K562 (cell line): ENCODE data around the gene TTLL3. TPM values are rescaled to one million over a fixed set of nuclear protein-coding genes. Genes with fewer than 3 reads are reported as not detected.

ENCODE experiments used
- ATF7 ChIP-seq: fragments of 450-650 bp; IDR thresholded peaks from 2 replicates; pipeline ENCODE4 v1.7.1; 2014; ENCODE audit warnings: mild to moderate bottlenecking, moderate library complexity
- DIDO1 ChIP-seq: fragments of 450-650 bp; IDR thresholded peaks from 2 replicates; pipeline ENCODE4 v1.6.1; 2016; ENCODE audit warnings: low read depth, missing biosample characterization, missing genetic modification characterization
- HEY1 ChIP-seq: fragments of 250-450 bp; sonication (Bioruptor Pico); IDR thresholded peaks from 2 replicates; pipeline ENCODE4 v1.5.0; 2020; ENCODE audit warnings: mild to moderate bottlenecking, moderate library complexity, borderline replicate concordance
- HMG20B ChIP-seq: fragments of 250-450 bp; sonication (Bioruptor Pico); IDR thresholded peaks from 2 replicates; pipeline ENCODE4 v1.5.0; 2021; ENCODE audit warnings: mild to moderate bottlenecking
- HOXB6 ChIP-seq: fragments of 250-450 bp; sonication (Bioruptor Pico); IDR thresholded peaks from 2 replicates; pipeline ENCODE4 v1.5.1; 2022; ENCODE audit warnings: mild to moderate bottlenecking, borderline replicate concordance
- KAT7 ChIP-seq: sonication (generic); formaldehyde crosslinking; IDR thresholded peaks from 2 replicates; pipeline ENCODE4 v1.8.0; 2022; ENCODE audit warnings: missing genetic modification reagents, mild to moderate bottlenecking, borderline replicate concordance
- KAT8 ChIP-seq: fragments of 450-650 bp; IDR thresholded peaks from 2 replicates; pipeline ENCODE4 v1.6.1; 2016; ENCODE audit warnings: low read depth, mild to moderate bottlenecking
- LCOR ChIP-seq: sonication (generic); formaldehyde crosslinking; IDR thresholded peaks from 2 replicates; pipeline ENCODE4 v1.8.0; 2022; ENCODE audit warnings: mild to moderate bottlenecking, missing genetic modification reagents
- NEUROD1 ChIP-seq: fragments of 150-350 bp; IDR thresholded peaks from 2 replicates; pipeline ENCODE4 v1.6.1; 2014; ENCODE audit warnings: borderline replicate concordance, low read length, low read depth; ENCODE audit not compliant: partially characterized antibody
- SMAD1 ChIP-seq: fragments of 150-350 bp; IDR thresholded peaks from 2 replicates; pipeline ENCODE4 v1.6.1; 2014; ENCODE audit warnings: low read length, low read depth; ENCODE audit not compliant: partially characterized antibody
- STAG1 ChIP-seq: sonication (generic); formaldehyde crosslinking; IDR thresholded peaks from 2 replicates; pipeline ENCODE4 v1.5.0; 2020; ENCODE audit warnings: missing genetic modification reagents, borderline replicate concordance
- ZNF124 ChIP-seq: sonication (generic); formaldehyde crosslinking; IDR thresholded peaks from 2 replicates; pipeline ENCODE4 v1.8.1; 2022; ENCODE audit warnings: missing genetic modification reagents
- ZNF232 ChIP-seq: sonication (generic); formaldehyde crosslinking; IDR thresholded peaks from 2 replicates; pipeline ENCODE4 v1.8.0; 2022; ENCODE audit warnings: mild to moderate bottlenecking, missing genetic modification reagents
- ZNF24 ChIP-seq: fragments of 450-650 bp; IDR thresholded peaks from 2 replicates; pipeline ENCODE4 v1.6.1; 2016
- ZNF253 ChIP-seq: fragments of 250-450 bp; sonication (Bioruptor Pico); conservative IDR thresholded peaks from 2 replicates; pipeline ENCODE4 v1.6.1; 2021; ENCODE audit warnings: mild to moderate bottlenecking
- polyA plus RNA-seq, 8 experiments: library from polyadenylated mRNA; depleted of rRNA in 4 of 8; stranded (reverse) in 5 of 8; unstranded in 3 of 8; fragments of >200 nt; fragmentation: Nextera tagmentation in 2 of 8; fragmentation: Illumina TruSeq in 1 of 8; extraction: Ambion mirVana in 2 of 8; extraction: Trizol in 1 of 8; gene quantifications; 2 replicates each; pipeline versions ENCODE4 v1.2.1 to v1.2.3, GENCODE V29; 2011 to 2014; ENCODE audit warnings: inconsistent platforms in 1 of 8, missing spikeins in 1 of 8
- total RNA-seq, 7 experiments: library from RNA; depleted of rRNA in 6 of 7; stranded (reverse); fragments of >200 nt in 6 of 7; fragmentation: Illumina TruSeq in 2 of 7; extraction: Trizol in 2 of 7; gene quantifications; 2 replicates each; pipeline versions ENCODE4 v1.2.1 to v1.2.3, GENCODE V29; 2011 to 2021; ENCODE audit warnings: low replicate concordance in 1 of 7
- TF ChIP-seq, protein P1 (sequence below): sonication (generic); formaldehyde crosslinking; IDR thresholded peaks from 2 replicates; pipeline ENCODE4 v1.8.0; 2022; ENCODE audit warnings: missing genetic modification reagents, mild to moderate bottlenecking, borderline replicate concordance
- TF ChIP-seq, protein P2 (sequence below): sonication (generic); formaldehyde crosslinking; IDR thresholded peaks from 2 replicates; pipeline ENCODE4 v1.8.0; 2022; ENCODE audit warnings: missing genetic modification reagents, mild to moderate bottlenecking, moderate library complexity, borderline replicate concordance
- TF ChIP-seq, protein P3 (sequence below): fragments of 200-800 bp; sonication (Bioruptor generic); IDR thresholded peaks from 2 replicates; pipeline ENCODE4 v1.6.1; 2016; ENCODE audit warnings: missing genetic modification characterization, missing compliant biosample characterization

TTLL3 gene
- total and polyA plus RNA-seq, 9 of the 15 experiments (the other 6 are each of a cell fraction or from before 2014, with no cell fraction given): 8.9 to 106 (median 33.2) TPM

- TF ChIP-seq, protein P1, sequence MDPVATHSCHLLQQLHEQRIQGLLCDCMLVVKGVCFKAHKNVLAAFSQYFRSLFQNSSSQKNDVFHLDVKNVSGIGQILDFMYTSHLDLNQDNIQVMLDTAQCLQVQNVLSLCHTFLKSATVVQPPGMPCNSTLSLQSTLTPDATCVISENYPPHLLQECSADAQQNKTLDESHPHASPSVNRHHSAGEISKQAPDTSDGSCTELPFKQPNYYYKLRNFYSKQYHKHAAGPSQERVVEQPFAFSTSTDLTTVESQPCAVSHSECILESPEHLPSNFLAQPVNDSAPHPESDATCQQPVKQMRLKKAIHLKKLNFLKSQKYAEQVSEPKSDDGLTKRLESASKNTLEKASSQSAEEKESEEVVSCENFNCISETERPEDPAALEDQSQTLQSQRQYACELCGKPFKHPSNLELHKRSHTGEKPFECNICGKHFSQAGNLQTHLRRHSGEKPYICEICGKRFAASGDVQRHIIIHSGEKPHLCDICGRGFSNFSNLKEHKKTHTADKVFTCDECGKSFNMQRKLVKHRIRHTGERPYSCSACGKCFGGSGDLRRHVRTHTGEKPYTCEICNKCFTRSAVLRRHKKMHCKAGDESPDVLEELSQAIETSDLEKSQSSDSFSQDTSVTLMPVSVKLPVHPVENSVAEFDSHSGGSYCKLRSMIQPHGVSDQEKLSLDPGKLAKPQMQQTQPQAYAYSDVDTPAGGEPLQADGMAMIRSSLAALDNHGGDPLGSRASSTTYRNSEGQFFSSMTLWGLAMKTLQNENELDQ: no peak
- TF ChIP-seq, protein P2, sequence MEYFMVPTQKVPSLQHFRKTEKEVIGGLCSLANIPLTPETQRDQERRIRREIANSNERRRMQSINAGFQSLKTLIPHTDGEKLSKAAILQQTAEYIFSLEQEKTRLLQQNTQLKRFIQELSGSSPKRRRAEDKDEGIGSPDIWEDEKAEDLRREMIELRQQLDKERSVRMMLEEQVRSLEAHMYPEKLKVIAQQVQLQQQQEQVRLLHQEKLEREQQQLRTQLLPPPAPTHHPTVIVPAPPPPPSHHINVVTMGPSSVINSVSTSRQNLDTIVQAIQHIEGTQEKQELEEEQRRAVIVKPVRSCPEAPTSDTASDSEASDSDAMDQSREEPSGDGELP (CRISPR knock-in tag): no peak
- TF ChIP-seq LCOR (CRISPR knock-in tag) (no peak), ZNF253 (CRISPR knock-in tag) (no peak), NEUROD1 (no peak), STAG1 (CRISPR knock-in tag) (no peak), HOXB6 (CRISPR knock-in tag) (no peak), ZNF232 (CRISPR knock-in tag) (no peak), ZNF124 (CRISPR knock-in tag) (no peak), ZNF24 (peak; percentile 45; the same call in 1 of the 2 replicates), SMAD1 (no peak), KAT8 (no peak), HEY1 (CRISPR knock-in tag) (no peak), DIDO1 (no peak), ATF7 (no peak), KAT7 (CRISPR knock-in tag) (no peak), HMG20B (no peak)
- TF ChIP-seq, protein P3, sequence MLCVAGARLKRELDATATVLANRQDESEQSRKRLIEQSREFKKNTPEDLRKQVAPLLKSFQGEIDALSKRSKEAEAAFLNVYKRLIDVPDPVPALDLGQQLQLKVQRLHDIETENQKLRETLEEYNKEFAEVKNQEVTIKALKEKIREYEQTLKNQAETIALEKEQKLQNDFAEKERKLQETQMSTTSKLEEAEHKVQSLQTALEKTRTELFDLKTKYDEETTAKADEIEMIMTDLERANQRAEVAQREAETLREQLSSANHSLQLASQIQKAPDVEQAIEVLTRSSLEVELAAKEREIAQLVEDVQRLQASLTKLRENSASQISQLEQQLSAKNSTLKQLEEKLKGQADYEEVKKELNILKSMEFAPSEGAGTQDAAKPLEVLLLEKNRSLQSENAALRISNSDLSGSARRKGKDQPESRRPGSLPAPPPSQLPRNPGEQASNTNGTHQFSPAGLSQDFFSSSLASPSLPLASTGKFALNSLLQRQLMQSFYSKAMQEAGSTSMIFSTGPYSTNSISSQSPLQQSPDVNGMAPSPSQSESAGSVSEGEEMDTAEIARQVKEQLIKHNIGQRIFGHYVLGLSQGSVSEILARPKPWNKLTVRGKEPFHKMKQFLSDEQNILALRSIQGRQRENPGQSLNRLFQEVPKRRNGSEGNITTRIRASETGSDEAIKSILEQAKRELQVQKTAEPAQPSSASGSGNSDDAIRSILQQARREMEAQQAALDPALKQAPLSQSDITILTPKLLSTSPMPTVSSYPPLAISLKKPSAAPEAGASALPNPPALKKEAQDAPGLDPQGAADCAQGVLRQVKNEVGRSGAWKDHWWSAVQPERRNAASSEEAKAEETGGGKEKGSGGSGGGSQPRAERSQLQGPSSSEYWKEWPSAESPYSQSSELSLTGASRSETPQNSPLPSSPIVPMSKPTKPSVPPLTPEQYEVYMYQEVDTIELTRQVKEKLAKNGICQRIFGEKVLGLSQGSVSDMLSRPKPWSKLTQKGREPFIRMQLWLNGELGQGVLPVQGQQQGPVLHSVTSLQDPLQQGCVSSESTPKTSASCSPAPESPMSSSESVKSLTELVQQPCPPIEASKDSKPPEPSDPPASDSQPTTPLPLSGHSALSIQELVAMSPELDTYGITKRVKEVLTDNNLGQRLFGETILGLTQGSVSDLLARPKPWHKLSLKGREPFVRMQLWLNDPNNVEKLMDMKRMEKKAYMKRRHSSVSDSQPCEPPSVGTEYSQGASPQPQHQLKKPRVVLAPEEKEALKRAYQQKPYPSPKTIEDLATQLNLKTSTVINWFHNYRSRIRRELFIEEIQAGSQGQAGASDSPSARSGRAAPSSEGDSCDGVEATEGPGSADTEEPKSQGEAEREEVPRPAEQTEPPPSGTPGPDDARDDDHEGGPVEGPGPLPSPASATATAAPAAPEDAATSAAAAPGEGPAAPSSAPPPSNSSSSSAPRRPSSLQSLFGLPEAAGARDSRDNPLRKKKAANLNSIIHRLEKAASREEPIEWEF (CRISPR knock-in tag): no peak
Observed at GRCh38 chr3:9786825-9787669, 23.0 kb upstream of the TTLL3 start (continued).
